AG04450 (cell line): Measurements from ENCODE around the gene NTM. TPM values are rescaled to one million over a fixed set of nuclear protein-coding genes. Genes with fewer than 3 reads are reported as not detected.
A peak's percentile ranks its signal among the peaks of the same experiment; 100 is the strongest.

Source experiments
- CTCF ChIA-PET: fragments of 300-600, 350-600 bp; formaldehyde crosslinking; extraction: SDS; loops from one replicate; lab custom pipeline; 2022; ENCODE audit warnings: antibody characterized with exemption, inconsistent platforms; lab: Charles Lee
- POLR2A ChIA-PET: fragments of 350-600 bp; formaldehyde crosslinking; extraction: SDS; loops from one replicate; lab custom pipeline; 2021; ENCODE audit warnings: antibody characterized with exemption, inconsistent platforms; lab: Yijun Ruan, JAX
- DNase-seq: peaks from one replicate; pipeline ENCODE4 v3.0.0-alpha.2; 2011; ENCODE audit warnings: low read depth, low spot score
- H3K27ac ChIP-seq: one replicate; pipeline ENCODE4 v1.5.1; 2012; ENCODE audit warnings: low read depth, low read length, control low read depth
- H3K27me3 ChIP-seq: one replicate; pipeline ENCODE4 v1.6.0; 2012; ENCODE audit warnings: low read length; ENCODE audit not compliant: control insufficient read depth, insufficient read depth
- H3K4me3 ChIP-seq: 2 replicates; pipeline ENCODE4 v1.5.1; 2011; ENCODE audit warnings: mild to moderate bottlenecking, low read depth, low read length, control low read depth
- H3K9me3 ChIP-seq: 2 replicates; pipeline ENCODE4 v1.5.1; 2012; ENCODE audit warnings: low read length; ENCODE audit not compliant: control insufficient read depth, insufficient read depth
- CTCF ChIP-seq: IDR thresholded peaks from 2 replicates; pipeline ENCODE4 v1.5.1; 2011; ENCODE audit warnings: low read depth, low read length, control low read depth, inconsistent platforms
- polyA plus RNA-seq: library from polyadenylated mRNA; depleted of rRNA; stranded (reverse); fragments of >200 nt; gene quantifications from 2 replicates; pipeline ENCODE4 v1.2.3, GENCODE V29; 2011

NTM gene
- polyA plus RNA-seq, 1 experiment: 26.9 TPM

- Histone ChIP-seq H3K9me3 (no peaks in the 10 kb centered on the region), H3K27me3 (peaks cover 2% of the 10 kb centered on the region), H3K27ac (no peak overlapping the region), H3K4me3 (no peak overlapping the region)
- peak; percentile 27 for DNase-seq
- POLR2A ChIA-PET: no interaction called here
- no peak for TF ChIP-seq CTCF
- CTCF ChIA-PET: interaction anchor here (1.0 to 2.2 kb wide), 4 partner anchors 16 to 39 kb away, joined by 3 to 10 read pairs (median 6); no protein-coding TSS in a partner anchor
Observed at GRCh38 chr11:131712897-131713296, 342.5 kb downstream of the NTM start.

- ChIA-PET POLR2A (no interaction called here), CTCF (interaction anchor here (1.3 to 2.2 kb wide), 3 partner anchors 19 to 39 kb away, joined by 5 to 10 read pairs (median 8); no protein-coding TSS in a partner anchor)
- Histone ChIP-seq H3K27ac (no peak overlapping the region), H3K4me3 (no peak overlapping the region), H3K27me3 (peaks cover 2% of the 10 kb centered on the region), H3K9me3 (no peaks in the 10 kb centered on the region)
- DNase-seq: no peak
- no peak for TF ChIP-seq CTCF
Observed at GRCh38 chr11:131713529-131714134, 343.2 kb downstream of the NTM start.

GRCh38 chr11:131717616-131718015 is 347.2 kb downstream of the NTM start:
- peaks cover 8% of the 10 kb centered on the region for H3K27me3 ChIP-seq
- TF ChIP-seq CTCF: no peak
- CTCF ChIA-PET: interaction anchor here (1.0 to 2.1 kb wide), 2 partner anchors 30 to 43 kb away, joined by 3 to 5 read pairs; no protein-coding TSS in a partner anchor
- no peak overlapping the region for H3K27ac ChIP-seq
- no peak for DNase-seq
- POLR2A ChIA-PET: no interaction called here
- no peak overlapping the region for H3K4me3 ChIP-seq
- no peaks in the 10 kb centered on the region for H3K9me3 ChIP-seq

- Histone ChIP-seq H3K9me3 (no peaks in the 10 kb centered on the region), H3K27me3 (peaks cover 23% of the 10 kb centered on the region), H3K4me3 (no peak overlapping the region), H3K27ac (no peak overlapping the region)
- ChIA-PET CTCF (interaction anchor here (2.5 kb wide), 1 partner anchor 28 kb away, joined by 8 read pairs; no protein-coding TSS in a partner anchor), POLR2A (no interaction called here)
- no peak for DNase-seq
- TF ChIP-seq CTCF: no peak
Observed at GRCh38 chr11:131723088-131723487, 352.7 kb downstream of the NTM start.

- Histone ChIP-seq H3K4me3 (no peak overlapping the region), H3K9me3 (no peaks in the 10 kb centered on the region), H3K27ac (no peak overlapping the region), H3K27me3 (peaks cover 25% of the 10 kb centered on the region)
- ChIA-PET POLR2A (no interaction called here), CTCF (no interaction called here)
- no peak for DNase-seq
- TF ChIP-seq CTCF: no peak
Observed at GRCh38 chr11:131724436-131724975, 354.1 kb downstream of the NTM start.
